Measurements from ENCODE around the gene EFEMP2. TPM values are rescaled to one million over a fixed set of nuclear protein-coding genes. Genes with fewer than 3 reads are reported as not detected.

Gene EFEMP2
- total and polyA plus RNA-seq, 4 experiments from 2014 or later, result 0.40 to 8.3 (median 3.3) TPM

GRCh38 chr11:65857500-65857852 lies 15.1 kb downstream of the EFEMP2 start:
- peaks cover 43% of the 10 kb centered on the region for H3K36me3 ChIP-seq (ENCODE audit: insufficient read depth, low read length)
- Mint-ChIP-seq H3K27me3 (no peaks in the 10 kb centered on the region), H3K36me3 (peaks cover 39 to 63% of the 10 kb centered on the region in 2 donors), H3K27ac (peak overlapping the region in 2 of 7 donors; percentile 71 to 93), H3K9me3 (peaks cover 0 to 6% (median 0%) of the 10 kb centered on the region in 8 donors), H3K4me1 (peaks cover 32 to 76% (median 53%) of the 10 kb centered on the region in 4 donors), H3K4me3 (peak overlapping the region; percentile 83 to 96 (median 91))
- H3K27ac ChIP-seq (ENCODE audit: low read depth, low read length), result peak overlapping the region; percentile 60
- peak overlapping the region; percentile 62 to 90 for H3K4me3 ChIP-seq (ENCODE audit: low read length in 2 of 2)
- H3K4me1 ChIP-seq (ENCODE audit: insufficient read depth, low read length), result peaks cover 62% of the 10 kb centered on the region
- no peaks in the 10 kb centered on the region for H3K9me3 ChIP-seq (ENCODE audit: control insufficient read depth in 1 of 2, low read length in 2 of 2)
- intact Hi-C loops (cut with micrococcal nuclease), result loop anchor here (5.0 to 10.0 kb wide), 2 partner anchors 195 to 723 kb away; partner anchors contain the start of genes RELA and SYVN1
- H3K27me3 ChIP-seq (ENCODE audit: insufficient read depth, low read length), result no peaks in the 10 kb centered on the region
- peak; percentile 65 to 74 (median 69) for DNase-seq
- POLR2A ChIA-PET (ENCODE audit: partially characterized antibody), result interaction anchor here (0.8 to 8.5 kb wide), 21 partner anchors 9 to 514 kb away, joined by 3 to 435 read pairs (median 5); partner anchors contain the start of genes BANF1, CCDC85B, CTSW and EFEMP2
- CTCF ChIA-PET (ENCODE audit: partially characterized antibody), result interaction anchor here (0.8 to 11.0 kb wide), 3 partner anchors 24 to 146 kb away, joined by 3 to 281 read pairs (median 3); partner anchors contain the start of genes CCDC85B, FIBP and KAT5

GRCh38 chr11:65856689-65857499 lies 15.7 kb downstream of the EFEMP2 start:
- Histone ChIP-seq H3K4me1 (ENCODE audit: insufficient read depth, low read length) (peaks cover 56% of the 10 kb centered on the region), H3K36me3 (ENCODE audit: insufficient read depth, low read length) (peaks cover 42% of the 10 kb centered on the region), H3K27ac (ENCODE audit: low read depth, low read length) (peak overlapping the region; percentile 60), H3K9me3 (ENCODE audit: control insufficient read depth in 1 of 2, low read length in 2 of 2) (no peaks in the 10 kb centered on the region), H3K4me3 (ENCODE audit: low read length in 2 of 2) (peak overlapping the region; percentile 62 to 90), H3K27me3 (ENCODE audit: insufficient read depth, low read length) (no peaks in the 10 kb centered on the region)
- intact Hi-C loops (cut with micrococcal nuclease), result loop anchor here (5.0 to 10.0 kb wide), 2 partner anchors 195 to 722 kb away; partner anchors contain the start of genes RELA and SYVN1
- POLR2A ChIA-PET (ENCODE audit: partially characterized antibody), result interaction anchor here (0.8 to 8.5 kb wide), 16 partner anchors 9 to 515 kb away, joined by 3 to 435 read pairs (median 5); partner anchors contain the start of genes BANF1, CCDC85B, CTSW and EFEMP2
- CTCF ChIA-PET (ENCODE audit: partially characterized antibody), result interaction anchor here (0.5 to 11.0 kb wide), 2 partner anchors 31 to 87 kb away, joined by 4 to 281 read pairs; partner anchors contain the start of genes CCDC85B and FIBP
- Mint-ChIP-seq H3K27ac (peak overlapping the region; percentile 81 to 97 (median 92)), H3K9me3 (peaks cover 0 to 6% (median 0%) of the 10 kb centered on the region in 8 donors), H3K4me1 (peaks cover 34 to 80% (median 54%) of the 10 kb centered on the region in 4 donors), H3K4me3 (peak overlapping the region; percentile 83 to 96 (median 91)), H3K36me3 (peaks cover 43 to 66% of the 10 kb centered on the region in 2 donors), H3K27me3 (no peaks in the 10 kb centered on the region)
- DNase-seq, result peak; percentile 81 to 88 (median 84)

- POLR2A ChIA-PET (ENCODE audit: partially characterized antibody), result interaction anchor here (1.0 to 6.4 kb wide), 7 partner anchors 9 to 241 kb away, joined by 3 to 222 read pairs (median 30); partner anchors contain the start of genes EFEMP2, MAP3K11, PCNX3 and SNX32
- peaks cover 50% of the 10 kb centered on the region for H3K36me3 ChIP-seq (ENCODE audit: insufficient read depth, low read length)
- Mint-ChIP-seq H3K27ac (peak overlapping the region; percentile 81 to 97 (median 92)), H3K4me3 (peak overlapping the region; percentile 83 to 96 (median 91)), H3K36me3 (peaks cover 51 to 67% of the 10 kb centered on the region in 2 donors), H3K4me1 (peaks cover 32 to 73% (median 50%) of the 10 kb centered on the region in 4 donors), H3K9me3 (peaks cover 0 to 6% (median 0%) of the 10 kb centered on the region in 8 donors), H3K27me3 (no peaks in the 10 kb centered on the region)
- H3K4me1 ChIP-seq (ENCODE audit: insufficient read depth, low read length), result peaks cover 47% of the 10 kb centered on the region
- intact Hi-C loops (cut with micrococcal nuclease), result loop anchor here (5.0 to 10.0 kb wide), 2 partner anchors 194 to 721 kb away; partner anchors contain the start of genes RELA and SYVN1
- H3K27ac ChIP-seq (ENCODE audit: low read depth, low read length), result peak overlapping the region; percentile 60
- H3K9me3 ChIP-seq (ENCODE audit: control insufficient read depth in 1 of 2, low read length in 2 of 2), result peaks cover 0 to 5% of the 10 kb centered on the region in 2 donors
- no peak for DNase-seq
- H3K4me3 ChIP-seq (ENCODE audit: low read length in 2 of 2), result peak overlapping the region; percentile 25 to 90
- no peaks in the 10 kb centered on the region for H3K27me3 ChIP-seq (ENCODE audit: insufficient read depth, low read length)
- CTCF ChIA-PET (ENCODE audit: partially characterized antibody), result interaction anchor here (11.0 kb wide), 1 partner anchor 31 kb away, joined by 281 read pairs; the partner anchor contains the start of genes CCDC85B and FIBP
Observed at GRCh38 chr11:65855927-65856363, 16.7 kb downstream of the EFEMP2 start.

DNA sequence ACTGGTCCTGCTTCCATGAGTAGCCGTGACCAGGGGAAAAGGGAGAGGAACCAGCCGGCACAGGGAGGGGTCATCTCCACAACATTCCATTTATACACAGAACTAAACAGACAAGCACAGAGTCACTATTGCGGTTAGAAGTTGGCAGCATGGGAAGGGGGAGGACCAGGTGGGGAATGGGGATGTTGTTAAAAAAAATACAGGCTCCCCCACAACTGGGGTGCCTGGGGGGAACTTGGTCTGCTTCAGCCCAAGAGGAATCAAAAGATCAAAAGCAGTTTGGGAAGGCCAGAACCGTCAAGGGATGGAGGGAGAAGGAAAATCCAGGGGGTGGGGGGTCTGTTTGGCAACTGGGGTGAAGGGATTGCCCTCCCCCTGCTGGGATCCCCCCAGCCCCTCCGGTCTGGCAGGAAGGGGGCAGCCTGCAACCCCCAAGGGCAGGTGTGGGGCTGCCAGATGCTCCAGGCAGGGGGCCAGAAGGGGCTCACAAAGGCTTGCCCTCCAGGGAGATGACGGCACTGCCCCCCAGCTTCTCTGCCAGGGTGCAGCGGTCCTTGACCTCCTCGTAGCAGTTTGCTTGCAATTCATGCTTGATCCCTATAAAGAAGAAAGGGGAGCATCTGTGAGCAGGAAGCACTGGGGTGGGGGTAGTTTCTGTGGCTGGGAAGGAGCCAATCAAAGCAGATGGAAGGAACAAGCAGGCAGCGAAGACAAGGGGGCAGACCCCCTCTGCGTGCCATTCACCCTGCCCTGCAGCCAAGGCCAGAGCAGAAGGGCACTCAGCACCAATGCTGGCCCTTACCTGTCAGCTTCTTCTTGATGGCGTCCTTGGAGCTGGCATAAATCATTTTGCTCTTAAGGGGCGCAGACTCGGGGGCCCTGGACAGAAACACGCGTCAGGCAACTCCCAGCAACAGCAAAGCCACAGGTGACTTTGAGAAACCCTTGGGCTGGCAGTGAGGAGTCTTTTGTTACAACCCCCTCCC lies 17.5 kb downstream of the EFEMP2 start:
- no peak for DNase-seq
- H3K36me3 ChIP-seq (ENCODE audit: insufficient read depth, low read length), result peaks cover 50% of the 10 kb centered on the region
- CTCF ChIA-PET (ENCODE audit: partially characterized antibody), result interaction anchor here (11.0 kb wide), 1 partner anchor 32 kb away, joined by 281 read pairs; the partner anchor contains the start of genes CCDC85B and FIBP
- H3K4me3 ChIP-seq (ENCODE audit: low read length in 2 of 2), result peak overlapping the region in 1 of 2 donors; percentile 90
- POLR2A ChIA-PET (ENCODE audit: partially characterized antibody), result interaction anchor here (1.1 to 6.4 kb wide), 3 partner anchors 9 to 36 kb away, joined by 4 to 30 read pairs (median 4); partner anchors contain the start of gene SNX32
- peaks cover 45% of the 10 kb centered on the region for H3K4me1 ChIP-seq (ENCODE audit: insufficient read depth, low read length)
- Mint-ChIP-seq H3K4me3 (peak overlapping the region in 7 of 8 donors; percentile 63 to 96 (median 86)), H3K4me1 (peaks cover 32 to 66% (median 48%) of the 10 kb centered on the region in 4 donors), H3K36me3 (peaks cover 51 to 63% of the 10 kb centered on the region in 2 donors), H3K9me3 (peaks cover 0 to 6% (median 0%) of the 10 kb centered on the region in 8 donors), H3K27me3 (no peaks in the 10 kb centered on the region), H3K27ac (peak overlapping the region in 4 of 7 donors; percentile 69 to 93 (median 70))
- peaks cover 0 to 5% of the 10 kb centered on the region in 2 donors for H3K9me3 ChIP-seq (ENCODE audit: control insufficient read depth in 1 of 2, low read length in 2 of 2)
- H3K27ac ChIP-seq (ENCODE audit: low read depth, low read length), result peak overlapping the region; percentile 60
- intact Hi-C loops (cut with micrococcal nuclease), result loop anchor here (5.0 to 10.0 kb wide), 2 partner anchors 193 to 720 kb away; partner anchors contain the start of genes RELA and SYVN1
- H3K27me3 ChIP-seq (ENCODE audit: insufficient read depth, low read length), result no peaks in the 10 kb centered on the region

- Histone ChIP-seq H3K27ac (ENCODE audit: low read depth, low read length) (peak overlapping the region; percentile 16), H3K4me3 (ENCODE audit: low read length in 2 of 2) (no peak overlapping the region), H3K9me3 (ENCODE audit: control insufficient read depth in 1 of 2, low read length in 2 of 2) (peaks cover 0 to 5% of the 10 kb centered on the region in 2 donors), H3K36me3 (ENCODE audit: insufficient read depth, low read length) (peaks cover 50% of the 10 kb centered on the region), H3K4me1 (ENCODE audit: insufficient read depth, low read length) (peaks cover 38% of the 10 kb centered on the region), H3K27me3 (ENCODE audit: insufficient read depth, low read length) (no peaks in the 10 kb centered on the region)
- H3K27ac Mint-ChIP-seq, result peak overlapping the region in 4 of 7 donors; percentile 41 to 79 (median 62)
- peaks cover 51 to 59% of the 10 kb centered on the region in 2 donors for H3K36me3 Mint-ChIP-seq
- no peaks in the 10 kb centered on the region for H3K27me3 Mint-ChIP-seq
- H3K4me3 Mint-ChIP-seq, result peak overlapping the region in 5 of 8 donors; percentile 35 to 77 (median 65)
- intact Hi-C loops (cut with micrococcal nuclease), result loop anchor here (10.0 kb wide), 1 partner anchor 719 kb away; the partner anchor contains the start of gene SYVN1
- CTCF ChIA-PET (ENCODE audit: partially characterized antibody), result interaction anchor here (11.0 kb wide), 1 partner anchor 33 kb away, joined by 281 read pairs; the partner anchor contains the start of genes CCDC85B and FIBP
- no peak for DNase-seq
- POLR2A ChIA-PET (ENCODE audit: partially characterized antibody), result interaction anchor here (1.0 to 6.4 kb wide), 2 partner anchors 21 to 34 kb away, joined by 3 to 30 read pairs; partner anchors contain the start of genes FIBP and SNX32
- H3K4me1 Mint-ChIP-seq, result peaks cover 29 to 56% (median 43%) of the 10 kb centered on the region in 4 donors
- peaks cover 0 to 6% (median 0%) of the 10 kb centered on the region in 8 donors for H3K9me3 Mint-ChIP-seq
Observed at GRCh38 chr11:65854161-65854592, 18.4 kb downstream of the EFEMP2 start.
